DND-41 (cell line): ENCODE data around the gene TEX2.

ENCODE experiments used
- ATAC-seq: fragments of 200-7000 bp; cut with Tn5 transposase; 3 replicates; pipeline ENCODE4 v1.9.1; 2021; ENCODE audit warnings: low read depth; ENCODE audit not compliant: insufficient read depth
- DNase-seq: peaks from one replicate; pipeline ENCODE4 v3.0.0-alpha.2; 2020
- H2AFZ ChIP-seq: 2 replicates; pipeline ENCODE4 v1.6.0; 2012; ENCODE audit warnings: low read depth, low read length
- H3K27ac ChIP-seq: 2 replicates; pipeline ENCODE4 v1.5.1; 2012; ENCODE audit warnings: low read length, inconsistent platforms
- H3K27me3 ChIP-seq: fragments of 200-600 bp; sonication (generic); 2 replicates; pipeline ENCODE4 v1.6.0; 2012; ENCODE audit warnings: low read length, mild to moderate bottlenecking, inconsistent platforms; ENCODE audit not compliant: insufficient read depth, poor library complexity
- H3K36me3 ChIP-seq: 2 replicates; pipeline ENCODE4 v1.5.1; 2012; ENCODE audit warnings: low read length, inconsistent platforms; ENCODE audit not compliant: insufficient read depth
- H3K4me1 ChIP-seq: 2 replicates; pipeline ENCODE4 v1.5.1; 2012; ENCODE audit warnings: mild to moderate bottlenecking, low read length; ENCODE audit not compliant: insufficient read depth
- H3K4me2 ChIP-seq: 2 replicates; pipeline ENCODE4 v1.6.0; 2012; ENCODE audit warnings: mild to moderate bottlenecking, moderate library complexity, low read length, inconsistent platforms; ENCODE audit not compliant: insufficient read depth
- H3K4me3 ChIP-seq, 2 experiments: fragments of 200-600 bp in 1 of 2; shearing (Covaris generic) in 1 of 2; 2 replicates each; pipeline ENCODE4 v1.5.1; 2012 to 2016; ENCODE audit warnings: inconsistent platforms in 2 of 2, low read length in 2 of 2, mild to moderate bottlenecking in 2 of 2, low read depth in 1 of 2, moderate library complexity in 1 of 2
- H3K79me2 ChIP-seq: 2 replicates; pipeline ENCODE4 v1.6.0; 2012; ENCODE audit warnings: low read length, inconsistent platforms; ENCODE audit not compliant: insufficient read depth
- H3K9ac ChIP-seq: 2 replicates; pipeline ENCODE4 v1.6.0; 2012; ENCODE audit warnings: low read depth, mild to moderate bottlenecking, inconsistent platforms, low read length, moderate library complexity
- H3K9me3 ChIP-seq: 2 replicates; pipeline ENCODE4 v1.5.1; 2012; ENCODE audit warnings: low read length, moderate library complexity, mild to moderate bottlenecking, inconsistent platforms; ENCODE audit not compliant: insufficient read depth, severe bottlenecking
- H4K20me1 ChIP-seq: 2 replicates; pipeline ENCODE4 v1.6.0; 2012; ENCODE audit warnings: low read length; ENCODE audit not compliant: insufficient read depth
- EZH2 ChIP-seq: IDR thresholded peaks from 3 replicates; pipeline ENCODE4 v1.6.1; 2012; ENCODE audit warnings: borderline replicate concordance, low read depth, mild to moderate bottlenecking, moderate library complexity, low read length, inconsistent platforms; ENCODE audit not compliant: severe bottlenecking
- TF ChIP-seq, protein P1 (sequence below): IDR thresholded peaks from 2 replicates; pipeline ENCODE4 v1.5.1; 2012; ENCODE audit warnings: borderline replicate concordance, low read length, moderate library complexity, mild to moderate bottlenecking; ENCODE audit not compliant: poor library complexity, severe bottlenecking; ENCODE audit errors: extremely low read depth

Gene TEX2

DNA sequence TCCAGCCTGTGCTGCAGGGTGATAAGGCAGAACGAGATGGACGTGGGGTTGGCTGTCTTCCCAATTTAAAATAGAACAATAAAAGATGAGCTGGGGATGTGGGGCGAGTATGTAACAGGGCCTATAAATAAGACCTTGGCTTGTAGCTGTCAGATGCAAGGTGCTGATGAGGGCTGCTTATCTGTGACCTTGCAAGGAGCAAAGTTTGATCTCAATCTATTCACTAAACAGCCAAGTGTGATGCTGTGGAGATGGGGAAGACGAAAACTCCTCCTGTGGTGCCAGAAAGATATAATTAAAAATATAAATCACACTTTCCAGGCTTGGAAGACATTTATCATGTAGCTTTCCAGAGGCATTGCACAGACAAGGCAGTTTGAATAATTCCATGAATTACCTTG, 26.7 kb upstream of the TEX2 start:
- Histone ChIP-seq H3K36me3 (no peaks in the 10 kb centered on the region), H3K27ac (no peak overlapping the region), H4K20me1 (no peaks in the 10 kb centered on the region), H3K4me2 (no peak overlapping the region), H3K27me3 (no peaks in the 10 kb centered on the region), H3K4me3 (no peak overlapping the region), H2AFZ (no peak overlapping the region), H3K9me3 (peaks cover 4% of the 10 kb centered on the region), H3K79me2 (no peaks in the 10 kb centered on the region), H3K9ac (no peak overlapping the region), H3K4me1 (no peaks in the 10 kb centered on the region)
- no peak for DNase-seq
- no peak for ATAC-seq
- TF ChIP-seq, protein P1, sequence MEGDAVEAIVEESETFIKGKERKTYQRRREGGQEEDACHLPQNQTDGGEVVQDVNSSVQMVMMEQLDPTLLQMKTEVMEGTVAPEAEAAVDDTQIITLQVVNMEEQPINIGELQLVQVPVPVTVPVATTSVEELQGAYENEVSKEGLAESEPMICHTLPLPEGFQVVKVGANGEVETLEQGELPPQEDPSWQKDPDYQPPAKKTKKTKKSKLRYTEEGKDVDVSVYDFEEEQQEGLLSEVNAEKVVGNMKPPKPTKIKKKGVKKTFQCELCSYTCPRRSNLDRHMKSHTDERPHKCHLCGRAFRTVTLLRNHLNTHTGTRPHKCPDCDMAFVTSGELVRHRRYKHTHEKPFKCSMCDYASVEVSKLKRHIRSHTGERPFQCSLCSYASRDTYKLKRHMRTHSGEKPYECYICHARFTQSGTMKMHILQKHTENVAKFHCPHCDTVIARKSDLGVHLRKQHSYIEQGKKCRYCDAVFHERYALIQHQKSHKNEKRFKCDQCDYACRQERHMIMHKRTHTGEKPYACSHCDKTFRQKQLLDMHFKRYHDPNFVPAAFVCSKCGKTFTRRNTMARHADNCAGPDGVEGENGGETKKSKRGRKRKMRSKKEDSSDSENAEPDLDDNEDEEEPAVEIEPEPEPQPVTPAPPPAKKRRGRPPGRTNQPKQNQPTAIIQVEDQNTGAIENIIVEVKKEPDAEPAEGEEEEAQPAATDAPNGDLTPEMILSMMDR = no peak
- no peak for TF ChIP-seq EZH2

DNA sequence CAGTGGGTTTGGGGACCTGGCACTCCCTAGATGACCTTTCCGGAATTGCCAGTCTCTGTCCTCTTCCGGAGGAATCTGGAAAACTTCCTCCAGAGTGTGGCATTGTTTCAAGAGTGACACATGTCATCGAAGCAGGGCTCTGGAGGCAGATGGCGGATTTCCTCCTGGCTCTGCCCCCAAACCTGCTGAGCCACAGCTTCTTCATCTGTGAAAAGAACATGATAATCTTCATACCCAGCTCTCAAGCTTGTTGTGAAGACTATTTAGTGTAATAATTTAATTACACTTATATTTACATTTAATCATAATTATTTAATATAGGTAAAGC, 19.7 kb upstream of the TEX2 start:
- no peak for DNase-seq

DNA sequence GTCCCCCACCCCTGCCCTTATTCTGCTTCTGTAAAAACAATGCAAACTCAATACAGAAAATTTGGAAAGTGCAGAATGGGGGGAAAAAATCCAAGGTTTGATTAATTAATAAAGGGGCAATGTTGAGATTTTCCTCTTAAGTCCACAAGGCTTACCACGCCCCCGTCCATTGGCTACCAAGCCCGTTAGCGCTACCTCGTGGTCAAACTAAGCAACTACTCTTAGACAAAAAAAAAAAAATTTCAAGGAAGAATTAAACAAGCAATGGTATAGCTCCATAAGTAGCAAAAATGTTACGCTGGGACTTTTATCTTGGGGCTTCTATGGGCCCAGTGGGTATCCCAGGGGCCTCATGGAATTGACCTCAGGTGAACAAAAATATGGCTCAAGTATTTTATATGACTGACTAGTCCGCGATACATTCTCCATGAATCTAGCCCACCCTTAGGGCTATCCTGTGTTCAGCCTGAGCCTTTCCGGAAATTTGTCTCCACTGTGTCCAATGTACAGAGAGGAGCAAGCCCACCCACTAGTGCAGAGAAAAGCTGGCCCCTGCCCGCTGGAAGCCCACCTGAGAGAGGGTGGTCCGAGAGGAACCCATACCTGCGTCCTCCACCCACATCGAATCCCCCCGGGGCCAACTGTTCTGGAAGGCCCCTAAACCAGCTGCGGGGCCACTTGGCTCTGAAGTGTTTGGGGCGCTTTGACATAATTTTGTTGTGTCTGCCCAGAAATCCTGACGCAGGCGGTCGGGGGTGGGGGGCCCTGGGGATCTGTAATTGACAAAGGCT, 19.1 kb upstream of the TEX2 start:
- no peak overlapping the region for H3K4me3 ChIP-seq
- ATAC-seq = peak; percentile 47; the same call in 1 of the 3 replicates
- TF ChIP-seq, protein P1 = peak; percentile 74
- no peak for TF ChIP-seq EZH2
- peak; percentile 57 for DNase-seq
- no peaks in the 10 kb centered on the region for H3K4me1 ChIP-seq
- no peak overlapping the region for H3K4me2 ChIP-seq
- H2AFZ ChIP-seq = no peak overlapping the region
- H3K36me3 ChIP-seq = no peaks in the 10 kb centered on the region
- no peaks in the 10 kb centered on the region for H4K20me1 ChIP-seq
- no peak overlapping the region for H3K27ac ChIP-seq
- no peaks in the 10 kb centered on the region for H3K79me2 ChIP-seq
- H3K9me3 ChIP-seq = no peaks in the 10 kb centered on the region
- H3K9ac ChIP-seq = no peak overlapping the region
- H3K27me3 ChIP-seq = no peaks in the 10 kb centered on the region

More for the DNA sequence above, 19.7 kb upstream of the TEX2 start:
- no peak overlapping the region for H3K27ac ChIP-seq
- no peak for ATAC-seq
- no peaks in the 10 kb centered on the region for H4K20me1 ChIP-seq
- no peaks in the 10 kb centered on the region for H3K27me3 ChIP-seq
- H3K9me3 ChIP-seq = no peaks in the 10 kb centered on the region
- H3K9ac ChIP-seq = no peak overlapping the region
- no peaks in the 10 kb centered on the region for H3K36me3 ChIP-seq
- no peak overlapping the region for H2AFZ ChIP-seq
- H3K4me2 ChIP-seq = no peak overlapping the region
- no peak for TF ChIP-seq EZH2
- TF ChIP-seq, protein P1 = no peak
- H3K79me2 ChIP-seq = no peaks in the 10 kb centered on the region
- H3K4me1 ChIP-seq = no peaks in the 10 kb centered on the region
- no peak overlapping the region for H3K4me3 ChIP-seq
